HG02798 (cell line): ENCODE measurements around the gene PSTPIP1.

Experiments used
- ATAC-seq: cut with Tn5 transposase; IDR thresholded peaks from one replicate; pipeline ENCODE4 v1.9.1; 2021; ENCODE audit warnings: mild to moderate bottlenecking; ENCODE audit not compliant: unreplicated experiment, poor library complexity

Gene PSTPIP1

DNA sequence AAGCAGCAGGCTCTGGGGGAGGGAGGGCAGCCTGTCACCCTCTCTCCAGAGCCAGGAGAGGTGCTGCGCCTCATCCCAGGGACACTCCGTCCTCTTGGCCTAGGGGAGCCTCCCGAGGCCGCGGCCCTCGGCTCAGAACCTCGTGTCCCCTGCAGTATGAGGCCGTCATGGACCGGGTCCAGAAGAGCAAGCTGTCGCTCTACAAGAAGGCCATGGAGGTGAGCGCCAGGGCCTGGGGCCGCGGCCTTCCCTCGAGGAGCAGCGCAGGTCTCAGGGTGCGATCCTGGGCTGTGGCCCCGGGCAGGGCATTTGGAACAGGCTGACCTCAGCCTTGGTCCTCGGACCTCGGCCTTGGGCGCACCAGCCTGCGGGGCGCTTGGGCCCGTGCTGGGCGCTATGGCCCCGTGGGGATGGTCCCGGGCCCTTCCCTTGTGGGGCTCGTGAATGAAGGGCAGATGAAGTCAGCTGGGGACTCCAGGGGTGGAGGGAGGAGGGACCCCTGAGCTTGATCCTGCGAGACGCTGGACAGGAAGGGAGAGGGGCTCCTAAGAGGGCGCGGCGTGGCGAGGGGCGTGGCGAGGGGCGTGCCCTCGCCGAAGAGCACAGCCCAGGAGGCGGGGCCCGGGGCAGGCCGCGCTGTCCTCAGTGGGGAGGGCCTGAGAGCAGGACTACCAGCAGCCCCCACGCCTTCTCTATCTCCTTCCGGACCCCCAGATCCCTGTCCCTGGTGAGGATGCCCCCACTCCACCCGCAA, 32.9 kb downstream of the PSTPIP1 start:
- ATAC-seq, result no peak

DNA sequence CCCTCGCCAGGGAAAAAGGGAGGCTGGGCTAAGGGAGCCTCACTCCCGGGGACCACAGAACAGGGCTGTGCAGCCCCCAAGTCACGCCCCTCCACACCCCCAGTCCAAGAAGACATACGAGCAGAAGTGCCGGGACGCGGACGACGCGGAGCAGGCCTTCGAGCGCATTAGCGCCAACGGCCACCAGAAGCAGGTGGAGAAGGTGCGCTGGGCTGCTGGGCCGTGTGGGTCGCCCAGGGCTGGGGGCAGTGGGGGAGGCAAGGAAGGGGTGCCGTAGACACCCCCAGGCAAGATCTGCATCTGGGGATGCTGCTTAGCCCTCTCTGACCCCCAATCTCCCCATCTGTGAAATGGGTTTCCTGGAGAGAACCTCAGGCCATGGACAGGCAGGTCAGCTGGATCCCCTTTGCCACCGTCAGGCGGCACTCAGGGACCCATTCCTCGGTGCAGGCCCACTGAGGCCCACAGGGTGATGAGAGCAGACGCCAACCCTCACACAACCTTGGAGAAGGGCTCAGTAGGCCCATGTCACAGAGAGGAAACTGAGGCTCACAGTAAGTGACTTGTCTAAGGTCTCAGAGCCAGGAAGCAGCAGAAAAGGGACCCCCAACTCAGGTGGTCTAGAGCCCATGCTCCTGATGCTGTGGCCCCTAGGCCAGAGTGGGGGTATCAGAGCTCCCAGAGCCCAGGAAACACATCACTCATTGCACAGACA, 33.7 kb downstream of the PSTPIP1 start:
- ATAC-seq, result no peak

DNA sequence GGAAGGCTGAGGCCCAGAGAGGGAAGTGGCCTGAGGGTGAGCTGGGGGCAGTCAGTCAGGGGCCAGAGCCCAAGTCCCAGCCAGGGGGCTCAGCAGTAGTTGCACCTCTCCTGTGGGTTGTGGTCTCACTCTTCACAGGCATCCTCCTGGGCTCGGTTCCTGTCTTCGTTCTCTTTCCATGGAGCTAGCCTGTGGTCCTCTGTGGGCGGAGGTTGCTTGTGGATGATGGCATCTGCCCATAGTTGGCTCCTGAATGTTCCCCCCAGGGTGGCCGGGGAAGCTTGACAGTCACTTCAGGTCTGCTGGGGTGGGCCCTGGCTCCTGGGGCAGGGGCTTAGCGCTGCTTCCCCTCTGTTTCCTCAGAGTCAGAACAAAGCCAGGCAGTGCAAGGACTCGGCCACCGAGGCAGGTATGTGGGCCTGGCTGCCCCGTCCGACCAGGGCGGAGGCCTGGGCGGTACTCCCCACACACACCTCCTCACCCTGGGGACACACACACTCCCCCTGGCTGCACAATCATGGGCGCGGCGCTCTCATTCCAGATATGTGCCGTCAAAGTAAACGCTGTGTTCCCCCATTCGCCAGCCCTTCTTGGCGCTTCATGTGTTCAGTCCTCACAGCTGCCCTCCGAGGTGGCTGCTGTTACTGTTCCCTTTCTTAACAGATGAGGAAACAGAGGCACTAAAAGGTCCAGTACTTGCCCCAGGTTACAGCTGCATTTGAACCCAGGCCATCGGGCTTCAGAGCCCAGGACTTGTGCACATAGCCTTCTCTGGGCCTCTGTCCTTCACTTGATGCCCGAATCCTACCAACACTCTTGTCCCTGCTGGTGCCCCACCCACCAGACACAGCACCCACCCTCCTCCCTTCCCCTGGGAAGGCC, 34.5 kb downstream of the PSTPIP1 start:
- no peak for ATAC-seq

DNA sequence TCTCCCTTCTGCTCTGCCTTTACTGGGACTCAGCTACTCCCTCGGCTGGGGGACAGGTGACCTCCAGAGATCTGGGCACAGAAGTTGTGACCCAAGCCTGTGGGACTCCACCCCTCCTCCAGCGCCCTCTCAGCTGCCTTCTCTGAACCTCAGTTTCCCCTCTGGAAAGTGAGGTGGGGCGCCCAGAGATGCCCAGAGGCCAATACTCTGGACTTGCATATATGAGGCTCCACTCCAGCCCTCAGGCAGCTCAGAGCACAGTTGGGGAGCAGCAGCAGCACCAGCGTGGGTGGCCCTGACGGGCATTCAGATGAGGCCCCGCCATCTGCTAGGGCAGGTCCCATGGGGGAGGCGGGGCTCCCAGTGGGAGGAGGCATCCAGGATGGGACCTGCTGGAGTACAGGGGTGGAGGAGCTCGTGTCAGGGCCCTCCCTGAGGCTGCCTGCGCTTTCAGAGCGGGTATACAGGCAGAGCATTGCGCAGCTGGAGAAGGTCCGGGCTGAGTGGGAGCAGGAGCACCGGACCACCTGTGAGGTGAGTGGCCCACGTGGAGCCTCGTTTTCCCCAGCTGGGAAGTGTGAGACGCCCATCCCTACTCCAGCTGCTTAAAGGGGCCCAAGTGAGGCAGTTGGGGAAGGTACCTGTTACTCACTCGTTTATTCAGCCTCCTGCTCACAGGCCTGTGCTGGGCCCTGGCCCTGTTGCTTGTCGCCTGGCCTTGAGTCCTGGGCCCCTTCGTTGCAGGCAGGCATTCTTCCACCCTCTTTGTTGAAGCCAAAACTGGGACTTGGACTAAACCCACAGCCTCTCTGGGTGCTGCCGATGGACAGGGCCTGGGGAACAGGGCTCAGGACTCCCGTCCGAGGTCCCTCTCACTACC, 35.4 kb downstream of the PSTPIP1 start:
- ATAC-seq, result no peak

DNA sequence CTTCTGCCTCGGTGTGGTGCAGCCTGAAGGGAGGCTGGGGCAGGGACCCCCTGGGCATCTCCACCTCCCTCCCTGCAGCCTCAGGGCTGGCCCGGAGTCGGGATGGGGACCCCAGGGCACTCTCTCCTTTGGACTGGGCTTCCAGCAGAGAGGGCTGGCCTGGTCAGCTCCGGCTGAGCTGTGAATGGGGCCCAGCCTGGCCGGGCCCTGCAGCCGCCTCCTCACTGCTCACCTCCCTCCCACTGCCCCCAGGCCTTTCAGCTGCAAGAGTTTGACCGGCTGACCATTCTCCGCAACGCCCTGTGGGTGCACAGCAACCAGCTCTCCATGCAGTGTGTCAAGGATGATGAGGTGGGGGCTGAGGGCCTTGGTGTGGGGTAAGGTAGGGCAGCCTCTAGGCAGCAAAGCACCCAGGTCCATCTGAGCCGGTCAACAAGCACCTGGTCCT, 36.0 kb downstream of the PSTPIP1 start:
- ATAC-seq, result no peak

DNA sequence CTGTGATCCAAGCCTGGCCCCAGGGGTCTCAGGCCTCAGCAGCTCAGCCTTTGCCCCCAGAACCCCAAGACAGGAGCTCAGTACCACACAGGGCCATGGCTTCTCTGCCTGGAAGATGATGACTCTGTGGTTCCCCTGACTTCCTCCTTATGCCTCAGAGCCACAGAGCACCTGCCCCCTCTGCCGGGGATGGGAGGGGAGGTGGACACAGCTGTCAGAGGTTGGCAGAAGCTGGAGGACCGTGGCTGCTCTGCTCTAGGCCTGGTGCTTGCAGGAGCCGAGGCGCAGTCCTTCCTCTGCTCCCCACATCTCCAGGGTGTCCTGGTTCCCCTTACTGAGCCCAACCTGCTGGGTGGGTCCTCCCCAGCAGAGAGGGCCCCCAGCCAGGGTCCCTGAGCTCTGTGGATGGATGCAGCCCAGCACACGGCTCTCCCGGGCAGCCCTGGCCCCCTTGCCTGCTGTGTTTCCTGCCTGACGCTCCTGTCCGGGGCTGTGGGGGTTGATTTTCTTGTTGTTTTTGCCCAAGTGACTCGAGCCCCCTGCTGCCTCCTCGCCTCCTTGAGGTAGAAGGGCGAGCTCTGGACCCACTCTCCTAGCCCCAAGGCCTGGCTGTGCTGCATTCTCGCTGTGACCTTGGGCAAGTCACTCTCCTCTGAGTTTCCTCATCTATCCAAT, 36.6 kb downstream of the PSTPIP1 start:
- ATAC-seq, result no peak

DNA sequence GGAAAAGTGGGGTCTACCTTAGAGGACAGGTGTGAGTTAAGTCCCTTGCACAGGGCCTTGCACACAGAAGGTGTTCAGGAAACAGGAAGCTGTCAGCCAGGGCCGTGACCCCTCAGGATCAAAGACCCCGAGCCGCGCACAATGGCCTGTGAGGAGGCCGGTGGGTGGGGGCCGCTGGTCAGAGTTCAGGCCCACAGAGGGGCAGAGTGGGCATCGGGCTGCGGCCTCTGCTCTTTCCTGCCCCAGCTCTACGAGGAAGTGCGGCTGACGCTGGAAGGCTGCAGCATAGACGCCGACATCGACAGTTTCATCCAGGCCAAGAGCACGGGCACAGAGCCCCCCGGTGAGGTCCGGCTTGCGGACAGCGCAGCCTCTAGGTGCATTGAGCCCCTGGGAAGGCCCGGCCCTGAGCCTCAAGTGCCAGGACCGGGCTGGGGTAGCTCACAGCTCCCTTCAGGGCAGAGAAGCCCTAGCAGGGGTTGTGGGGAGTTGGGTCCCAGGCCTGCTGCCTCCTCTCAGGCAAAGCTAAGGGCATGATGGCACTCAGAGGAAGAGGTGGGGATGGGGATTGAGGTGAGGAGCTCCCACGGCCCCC, 37.2 kb downstream of the PSTPIP1 start:
- no peak for ATAC-seq

DNA sequence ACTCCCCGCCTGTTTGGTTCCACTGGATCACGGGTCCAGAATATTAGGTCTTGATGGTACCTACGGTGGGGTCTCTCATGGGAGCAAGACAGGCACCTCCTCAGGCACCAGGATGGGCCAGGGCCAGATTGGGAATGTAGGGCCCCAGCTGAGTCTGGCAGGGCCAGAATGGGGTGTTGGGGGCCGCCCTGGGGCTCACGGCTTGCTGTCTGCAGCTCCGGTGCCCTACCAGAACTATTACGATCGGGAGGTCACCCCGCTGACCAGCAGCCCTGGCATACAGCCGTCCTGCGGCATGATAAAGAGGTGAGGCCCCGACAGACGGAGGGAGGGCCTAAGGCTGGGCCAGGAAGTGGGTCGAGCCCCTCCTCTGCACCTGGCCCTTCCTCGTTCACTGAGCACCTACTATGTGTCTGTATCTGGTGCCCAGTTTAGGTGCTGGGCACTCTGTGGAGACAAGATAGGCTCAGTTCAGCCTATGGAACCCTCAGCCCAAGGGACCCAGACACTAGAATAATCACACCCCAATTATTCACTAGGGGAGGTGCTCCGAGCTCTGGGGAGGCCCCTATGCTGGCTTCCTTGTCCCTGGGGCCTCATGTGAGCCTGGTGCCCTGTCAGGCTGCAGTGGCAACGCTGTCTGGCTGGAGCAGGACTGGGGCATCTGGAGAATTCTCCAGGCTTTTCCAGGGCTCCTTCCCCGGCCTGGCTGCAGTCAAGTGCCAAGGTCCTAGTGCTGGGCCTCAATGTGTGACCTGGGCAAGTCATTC, 37.9 kb downstream of the PSTPIP1 start:
- ATAC-seq, result no peak

DNA sequence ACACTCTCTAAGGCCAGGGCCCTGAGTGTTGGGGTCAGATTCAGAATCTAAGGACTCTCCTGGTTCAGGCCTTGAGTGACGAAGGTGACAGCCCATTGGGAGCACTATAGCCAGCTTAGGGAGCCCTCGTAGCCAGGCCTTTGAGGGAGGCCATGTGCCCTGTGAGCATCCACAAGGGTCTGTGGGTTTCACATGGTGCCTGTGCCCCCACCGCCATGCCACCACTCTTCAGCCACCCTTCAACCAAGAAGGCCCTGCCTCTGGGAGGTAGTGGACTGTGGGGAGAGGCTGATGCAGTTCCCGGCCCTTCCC, 38.4 kb downstream of the PSTPIP1 start:
- ATAC-seq, result no peak

DNA sequence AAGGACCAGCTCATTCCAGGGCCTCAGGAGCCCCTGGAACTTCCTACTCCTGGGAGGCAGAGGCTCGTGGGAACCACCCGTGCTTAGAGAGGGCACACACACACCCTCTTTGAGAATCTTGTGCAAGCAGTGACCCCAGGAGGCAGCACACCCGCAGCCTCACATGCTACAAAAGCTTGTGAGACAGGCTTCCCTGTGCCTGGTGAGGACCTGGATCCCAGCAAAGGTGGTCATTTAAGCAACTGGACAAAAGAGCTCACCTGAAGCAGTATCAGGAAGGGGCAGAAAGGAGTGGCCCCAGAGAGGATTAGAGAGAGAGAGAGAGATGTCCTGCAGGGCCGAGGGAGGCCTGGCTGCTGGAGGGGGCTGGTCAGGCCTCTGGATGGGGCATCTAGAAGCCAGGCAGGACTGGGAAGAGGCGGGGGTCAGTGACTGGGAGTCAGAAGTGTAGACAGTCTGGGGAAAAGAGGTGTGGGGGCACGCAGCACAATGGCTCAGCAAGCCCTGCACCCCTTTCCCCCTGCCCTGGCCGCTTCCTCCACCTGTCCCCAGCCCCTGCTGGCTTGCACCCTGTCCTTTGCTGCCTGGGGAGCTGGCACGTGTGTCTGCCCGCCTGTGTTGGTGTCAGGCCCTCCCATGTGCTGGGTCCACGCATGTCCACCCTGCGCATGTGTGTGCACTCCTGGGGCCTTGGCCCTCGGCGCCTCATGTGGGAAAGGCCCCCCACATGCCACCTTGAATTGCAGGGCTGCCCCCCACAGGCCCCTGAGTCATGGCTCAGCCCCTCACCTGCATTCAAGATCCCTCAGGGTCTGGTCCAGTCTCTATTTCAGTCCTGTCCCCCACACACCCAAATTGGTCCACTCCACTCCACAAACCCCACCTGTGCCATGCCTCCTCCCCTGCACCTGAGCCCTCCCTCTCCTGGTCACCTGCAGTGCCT, 39.1 kb downstream of the PSTPIP1 start:
- ATAC-seq, result no peak

DNA sequence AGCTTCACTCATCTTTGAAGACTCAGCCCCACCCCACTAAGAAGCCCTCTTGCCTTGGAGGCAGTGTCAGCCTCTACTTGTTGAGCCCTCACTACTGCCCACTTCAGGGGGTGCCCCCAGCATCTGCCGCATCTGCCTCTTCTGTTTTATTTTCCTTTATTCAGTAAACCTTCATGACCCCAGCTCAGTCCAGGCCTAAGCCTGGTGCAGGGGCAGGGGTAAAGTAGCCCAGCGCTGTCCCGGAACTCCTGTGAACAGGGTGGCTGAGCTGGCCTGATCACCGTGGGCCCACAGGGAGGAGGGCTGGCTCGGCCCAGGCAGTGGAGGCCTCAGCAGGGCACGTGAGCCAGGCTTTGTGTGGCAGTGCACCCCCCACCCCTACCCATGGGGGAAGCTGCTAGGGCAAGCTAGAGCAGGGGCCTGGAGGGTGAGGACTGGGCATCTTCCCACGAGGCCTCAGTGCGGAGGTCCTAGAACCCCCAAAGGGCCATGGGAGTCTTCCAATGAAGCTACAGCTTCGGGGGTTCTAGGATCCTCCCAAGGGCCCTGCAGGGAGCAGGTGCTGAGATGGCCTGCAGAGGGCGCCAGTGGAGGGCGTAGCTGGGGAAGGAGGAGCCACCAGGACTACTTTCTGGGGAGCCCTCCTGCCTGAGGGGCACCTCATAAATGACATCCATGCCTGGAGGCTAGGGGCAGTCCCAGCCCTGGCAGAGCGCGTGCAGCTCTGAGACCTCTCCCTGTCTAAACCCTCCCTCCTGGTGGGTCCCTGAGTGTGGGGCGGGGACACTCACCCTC, 40.0 kb downstream of the PSTPIP1 start:
- no peak for ATAC-seq

DNA sequence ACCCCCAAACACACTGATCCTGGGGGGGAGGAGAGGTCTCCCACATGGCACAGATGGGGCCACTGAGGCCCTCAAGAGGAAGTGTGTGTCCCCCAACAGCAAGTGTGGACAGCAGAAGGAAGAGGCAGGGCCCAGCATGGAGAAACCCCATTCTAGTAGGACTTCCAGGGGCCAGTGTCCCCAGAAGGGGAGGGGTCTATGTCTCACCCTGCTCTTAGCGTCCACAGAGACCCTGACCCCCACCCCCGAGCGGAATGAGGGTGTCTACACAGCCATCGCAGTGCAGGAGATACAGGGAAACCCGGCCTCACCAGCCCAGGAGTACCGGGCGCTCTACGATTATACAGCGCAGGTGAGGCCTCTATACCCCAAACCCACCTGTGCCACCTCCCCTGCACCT, 40.7 kb downstream of the PSTPIP1 start:
- ATAC-seq, result no peak

DNA sequence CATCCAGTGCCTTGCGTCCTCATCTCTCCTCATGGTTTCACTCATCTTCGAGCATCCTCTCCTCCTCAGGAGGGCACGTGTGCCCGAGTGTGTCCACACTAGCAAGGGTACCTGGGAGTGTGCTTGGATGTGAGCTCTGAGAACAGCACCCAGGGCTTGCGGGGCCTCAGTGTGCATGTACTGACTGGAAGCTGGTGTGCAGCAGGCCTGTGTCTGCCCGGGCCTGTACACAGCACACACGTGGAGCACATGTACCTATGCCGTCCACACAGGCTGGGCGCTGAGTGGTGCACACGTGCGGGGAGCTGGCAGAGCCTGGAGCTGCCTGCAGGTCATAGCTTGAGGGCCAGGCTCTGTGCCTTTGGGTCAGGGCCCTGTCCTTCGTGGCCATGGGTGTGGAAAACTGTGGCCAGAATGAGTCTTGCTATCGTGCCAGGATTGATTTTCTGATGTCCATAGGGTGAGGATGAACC, 41.1 kb downstream of the PSTPIP1 start:
- no peak for ATAC-seq

DNA sequence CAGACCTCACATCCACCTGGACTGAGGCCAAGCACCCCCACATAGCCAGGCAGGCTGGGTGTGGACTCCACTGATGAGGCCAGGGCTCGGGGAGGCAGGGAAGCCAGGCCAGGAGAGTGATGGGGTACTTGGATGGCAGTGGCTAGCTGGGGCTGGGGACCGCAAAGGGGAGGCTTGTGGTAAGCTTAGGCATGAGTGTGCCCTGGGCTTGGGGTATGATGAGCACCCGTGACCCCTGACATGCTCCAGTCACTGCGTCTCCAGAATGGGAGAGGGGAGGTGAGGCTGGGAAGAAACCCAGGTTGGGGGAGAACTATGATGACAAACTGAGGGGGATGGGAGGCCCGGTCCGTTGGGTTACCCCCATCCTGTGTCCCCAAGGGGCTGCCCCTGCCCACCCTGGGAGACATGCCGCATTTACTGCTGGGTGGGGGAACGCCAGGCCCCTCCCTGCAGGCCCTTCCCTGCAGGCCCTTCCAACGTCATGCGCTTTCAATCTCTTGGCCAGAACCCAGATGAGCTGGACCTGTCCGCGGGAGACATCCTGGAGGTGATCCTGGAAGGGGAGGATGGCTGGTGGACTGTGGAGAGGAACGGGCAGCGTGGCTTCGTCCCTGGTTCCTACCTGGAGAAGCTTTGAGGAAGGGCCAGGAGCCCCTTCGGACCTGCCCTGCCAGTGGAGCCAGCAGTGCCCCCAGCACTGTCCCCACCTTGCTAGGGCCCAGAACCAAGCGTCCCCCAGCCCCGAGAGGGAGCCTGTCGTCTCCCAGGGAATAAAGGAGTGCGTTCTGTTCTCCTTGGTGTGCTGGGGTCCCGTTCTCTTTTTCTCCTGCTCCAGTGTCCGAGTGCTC, 41.8 kb downstream of the PSTPIP1 start:
- ATAC-seq, result no peak

DNA sequence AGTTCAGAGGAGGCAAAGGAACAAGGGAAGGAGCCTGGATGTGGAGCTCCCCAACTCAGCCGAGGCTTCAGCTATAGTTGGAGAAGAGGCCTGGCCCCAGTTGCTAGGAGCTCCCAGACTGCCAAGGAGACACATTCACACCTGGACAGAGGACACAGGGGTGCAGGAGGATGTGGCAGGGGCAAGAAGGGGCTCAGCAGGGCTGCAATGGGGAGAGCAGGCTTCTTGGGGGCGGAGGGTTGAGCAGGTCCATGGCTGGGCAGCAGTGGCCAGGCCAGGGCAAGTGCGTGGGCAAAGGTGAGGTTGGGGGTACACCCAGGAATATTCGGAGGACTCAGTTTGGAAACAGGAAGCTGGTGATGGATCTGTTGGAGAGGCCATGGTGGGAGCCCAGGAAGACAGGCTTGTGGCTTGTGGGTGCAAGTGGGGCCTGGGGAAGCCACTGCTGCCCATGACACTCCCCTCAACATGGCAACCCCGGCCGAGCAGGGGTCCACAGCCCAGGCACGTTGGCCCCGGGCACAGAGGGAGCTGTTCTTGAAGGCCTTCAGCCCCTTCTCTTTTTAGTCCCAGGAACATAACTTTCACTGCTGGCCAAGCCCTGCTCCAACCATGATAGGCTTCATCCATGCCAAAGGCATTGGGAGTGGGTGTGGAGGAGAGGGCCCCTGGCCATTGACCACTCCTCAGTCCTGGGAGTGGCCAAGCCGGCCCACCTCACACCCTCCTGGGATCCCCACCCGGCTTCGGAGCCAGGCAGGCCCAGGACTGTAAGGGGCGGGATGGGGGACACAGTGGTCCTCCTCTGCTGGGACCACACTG, 42.7 kb downstream of the PSTPIP1 start:
- no peak for ATAC-seq
